Neuronal stem cell (in vitro differentiated cells): ENCODE results near the gene STARD13.

Source experiments
- DNase-seq: peaks from one replicate; pipeline ENCODE4 v3.0.0-alpha.2; 2013; ENCODE audit warnings: low spot score
- H2AFZ ChIP-seq: one replicate; pipeline ENCODE4 v1.6.1; 2013; ENCODE audit warnings: mild to moderate bottlenecking, low read length, inconsistent platforms
- H2AK5ac ChIP-seq: 2 replicates; pipeline ENCODE4 v1.6.1; 2013; ENCODE audit warnings: low read depth, mild to moderate bottlenecking, inconsistent platforms, low read length, moderate library complexity, mixed read lengths
- H2BK120ac ChIP-seq: 2 replicates; pipeline ENCODE4 v1.6.1; 2013; ENCODE audit warnings: low read depth, mild to moderate bottlenecking, inconsistent platforms, low read length, moderate library complexity, mixed read lengths
- H2BK12ac ChIP-seq: one replicate; pipeline ENCODE4 v1.6.1; 2013; ENCODE audit warnings: low read length, inconsistent platforms
- H2BK15ac ChIP-seq: 2 replicates; pipeline ENCODE4 v1.6.1; 2013; ENCODE audit warnings: mild to moderate bottlenecking, low read length, inconsistent platforms, mixed read lengths
- H2BK5ac ChIP-seq: one replicate; pipeline ENCODE4 v1.6.1; 2013; ENCODE audit warnings: inconsistent platforms, mild to moderate bottlenecking, low read length, moderate library complexity
- H3K14ac ChIP-seq: one replicate; pipeline ENCODE4 v1.6.1; 2013; ENCODE audit warnings: low read length, inconsistent platforms
- H3K18ac ChIP-seq: 2 replicates; pipeline ENCODE4 v1.6.1; 2013; ENCODE audit warnings: low read length, inconsistent platforms
- H3K23ac ChIP-seq: 2 replicates; pipeline ENCODE4 v1.6.1; 2013; ENCODE audit warnings: low read depth, mild to moderate bottlenecking, mixed read lengths, low read length, inconsistent platforms; ENCODE audit not compliant: poor library complexity
- H3K27ac ChIP-seq: replicated peaks from 3 replicates; pipeline ENCODE4 v1.5.1; 2013; ENCODE audit warnings: low read length, inconsistent platforms
- H3K27me3 ChIP-seq, 3 experiments: 2 replicates each; pipeline ENCODE4 v1.6.1; 2013; ENCODE audit warnings: low read length in 3 of 3, mild to moderate bottlenecking in 2 of 3, inconsistent platforms in 1 of 3, low read depth in 1 of 3, mixed read lengths in 1 of 3, moderate library complexity in 1 of 3; ENCODE audit not compliant: control insufficient read depth in 3 of 3, insufficient read depth in 3 of 3
- H3K36me3 ChIP-seq, 2 donors: replicated peaks in 1 of 2; 2 replicates each; pipeline ENCODE4 v1.6.1; 2013; ENCODE audit warnings: low read length in 2 of 2; ENCODE audit not compliant: control insufficient read depth in 2 of 2, insufficient read depth in 2 of 2
- H3K4ac ChIP-seq: 2 replicates; pipeline ENCODE4 v1.6.1; 2013; ENCODE audit warnings: inconsistent platforms, mild to moderate bottlenecking, low read length, moderate library complexity
- H3K4me1 ChIP-seq, 2 donors: 1 replicate in 1 of 2; 2 replicates in 1 of 2; pipeline ENCODE4 v1.6.1; 2013; ENCODE audit warnings: low read length in 2 of 2, low read depth in 1 of 2; ENCODE audit not compliant: control insufficient read depth in 2 of 2, insufficient read depth in 1 of 2
- H3K4me2 ChIP-seq: one replicate; pipeline ENCODE4 v1.6.1; 2013; ENCODE audit warnings: mild to moderate bottlenecking, low read length, inconsistent platforms; ENCODE audit not compliant: insufficient read depth, poor library complexity, severe bottlenecking
- H3K4me3 ChIP-seq, 2 donors: 2 replicates each; pipeline ENCODE4 v1.5.1; 2013; ENCODE audit warnings: low read length in 2 of 2, mild to moderate bottlenecking in 2 of 2, inconsistent platforms in 1 of 2, moderate library complexity in 1 of 2
- H3K79me1 ChIP-seq: one replicate; pipeline ENCODE4 v1.6.1; 2013; ENCODE audit warnings: low read depth, mild to moderate bottlenecking, inconsistent platforms, low read length, moderate library complexity
- H3K9ac ChIP-seq: one replicate; pipeline ENCODE4 v1.6.1; 2013; ENCODE audit warnings: mild to moderate bottlenecking, low read depth, low read length, inconsistent platforms; ENCODE audit not compliant: poor library complexity
- H3K9me3 ChIP-seq, 2 donors: replicated peaks in 1 of 2; 2 replicates each; pipeline versions ENCODE3 to v1.6.1; 2013; ENCODE audit warnings: low read length in 2 of 2, mild to moderate bottlenecking in 2 of 2, inconsistent platforms in 1 of 2, low read depth in 1 of 2, mixed read lengths in 1 of 2, moderate library complexity in 1 of 2; ENCODE audit not compliant: control insufficient read depth in 2 of 2, insufficient read depth in 1 of 2
- H4K8ac ChIP-seq: one replicate; pipeline ENCODE4 v1.6.1; 2013; ENCODE audit warnings: low read depth, mild to moderate bottlenecking, inconsistent platforms, low read length, moderate library complexity
- H4K91ac ChIP-seq: one replicate; pipeline ENCODE4 v1.6.1; 2013; ENCODE audit warnings: low read length, low read depth, mild to moderate bottlenecking, inconsistent platforms; ENCODE audit not compliant: poor library complexity
- WGBS, 2 donors: extraction: QIAGEN DNeasy Blood & Tissue Kit; methylation state at CpG; one replicate each; pipeline ENCODE4 v1.1.7; 2013; ENCODE audit warnings: missing lambda C conversion rate in 2 of 2, mixed read lengths in 1 of 2; ENCODE audit not compliant: insufficient read length in 2 of 2, insufficient replicate concordance in 1 of 2; ENCODE audit errors: extremely low coverage in 2 of 2; 5-methylcytosine and 5-hydroxymethylcytosine counted together

The STARD13 gene

GRCh38 chr13:33287142-33287882, 1.8 kb upstream of the STARD13 start:
- no peak overlapping the region for H3K27ac ChIP-seq
- no peak overlapping the region for H4K91ac ChIP-seq
- H3K4me1 ChIP-seq = peaks cover 2% of the 10 kb centered on the region in 2 donors
- no peak overlapping the region for H3K23ac ChIP-seq
- no peak overlapping the region for H3K4me3 ChIP-seq
- no CpG with 5 or more reads among the region's 15 CpGs for WGBS, 2 donors
- H2BK15ac ChIP-seq = no peak overlapping the region
- no peak overlapping the region for H2BK120ac ChIP-seq
- H2AFZ ChIP-seq = peak overlapping the region; percentile 72
- H2BK12ac ChIP-seq = no peak overlapping the region
- H3K14ac ChIP-seq = no peak overlapping the region
- H3K36me3 ChIP-seq = no peaks in the 10 kb centered on the region
- DNase-seq = no peak
- H3K27me3 ChIP-seq = no peaks in the 10 kb centered on the region
- H4K8ac ChIP-seq = no peak overlapping the region
- no peak overlapping the region for H3K9ac ChIP-seq
- no peaks in the 10 kb centered on the region for H3K79me1 ChIP-seq
- no peak overlapping the region for H3K18ac ChIP-seq
- no peak overlapping the region for H2AK5ac ChIP-seq
- H3K4ac ChIP-seq = no peak overlapping the region
- H2BK5ac ChIP-seq = no peak overlapping the region
- no peaks in the 10 kb centered on the region for H3K9me3 ChIP-seq
- no peak overlapping the region for H3K4me2 ChIP-seq

- Histone ChIP-seq H3K27me3 (no peaks in the 10 kb centered on the region), H3K9me3 (no peaks in the 10 kb centered on the region), H4K91ac (no peak overlapping the region), H3K4ac (no peak overlapping the region), H3K23ac (no peak overlapping the region), H4K8ac (no peak overlapping the region), H2BK120ac (no peak overlapping the region), H3K4me1 (peaks cover 2% of the 10 kb centered on the region in 2 donors), H3K27ac (peak overlapping the region; percentile 26), H2AFZ (peak overlapping the region; percentile 93), H2BK15ac (no peak overlapping the region), H2AK5ac (no peak overlapping the region), H3K9ac (no peak overlapping the region), H3K14ac (no peak overlapping the region), H3K79me1 (no peaks in the 10 kb centered on the region), H3K4me3 (peak overlapping the region in 1 of 2 donors; percentile 56), H3K4me2 (no peak overlapping the region), H2BK12ac (no peak overlapping the region), H3K18ac (no peak overlapping the region), H3K36me3 (no peaks in the 10 kb centered on the region), H2BK5ac (no peak overlapping the region)
- WGBS, 2 donors = no CpG with 5 or more reads among the region's 5 CpGs
- no peak for DNase-seq
Observed at GRCh38 chr13:33286128-33286527, 573 bp upstream of the STARD13 start.

- Histone ChIP-seq H4K8ac (no peak overlapping the region), H2AFZ (peak overlapping the region; percentile 93), H3K27me3 (no peaks in the 10 kb centered on the region), H3K4me1 (peaks cover 2% of the 10 kb centered on the region in 2 donors), H4K91ac (no peak overlapping the region), H3K4me2 (peak overlapping the region; percentile 84), H3K36me3 (no peaks in the 10 kb centered on the region), H2BK15ac (no peak overlapping the region), H3K14ac (no peak overlapping the region), H2BK120ac (no peak overlapping the region), H3K9ac (no peak overlapping the region), H2AK5ac (no peak overlapping the region), H3K9me3 (no peaks in the 10 kb centered on the region), H3K4ac (no peak overlapping the region), H3K23ac (no peak overlapping the region), H3K27ac (no peak overlapping the region), H2BK12ac (no peak overlapping the region), H3K4me3 (peak overlapping the region in 1 of 2 donors; percentile 56), H3K79me1 (no peaks in the 10 kb centered on the region), H2BK5ac (no peak overlapping the region), H3K18ac (no peak overlapping the region)
- DNase-seq = no peak
- WGBS, 2 donors = no CpG with 5 or more reads among the region's 6 CpGs
Observed at GRCh38 chr13:33284916-33285315, 639 bp downstream of the STARD13 start.

- peaks cover 2% of the 10 kb centered on the region in 2 donors for H3K4me1 ChIP-seq
- H2AFZ ChIP-seq = no peak overlapping the region
- no peak overlapping the region for H2AK5ac ChIP-seq
- no CpG with 5 or more reads among the region's 1 CpG for WGBS, 2 donors
- no peak overlapping the region for H2BK120ac ChIP-seq
- no peak overlapping the region for H3K4me2 ChIP-seq
- no peak overlapping the region for H3K4me3 ChIP-seq
- H2BK15ac ChIP-seq = no peak overlapping the region
- H4K91ac ChIP-seq = no peak overlapping the region
- H4K8ac ChIP-seq = no peak overlapping the region
- H3K27ac ChIP-seq = no peak overlapping the region
- no peak overlapping the region for H3K18ac ChIP-seq
- no peaks in the 10 kb centered on the region for H3K27me3 ChIP-seq
- no peak overlapping the region for H2BK12ac ChIP-seq
- H3K9me3 ChIP-seq = no peaks in the 10 kb centered on the region
- H2BK5ac ChIP-seq = no peak overlapping the region
- H3K14ac ChIP-seq = no peak overlapping the region
- no peak overlapping the region for H3K9ac ChIP-seq
- no peak for DNase-seq
- H3K23ac ChIP-seq = no peak overlapping the region
- no peaks in the 10 kb centered on the region for H3K79me1 ChIP-seq
- H3K36me3 ChIP-seq = no peaks in the 10 kb centered on the region
- H3K4ac ChIP-seq = no peak overlapping the region
Observed at GRCh38 chr13:33284031-33284430, 1.5 kb downstream of the STARD13 start.
